ENCODE measurements around the gene SCN4B.

DNA sequence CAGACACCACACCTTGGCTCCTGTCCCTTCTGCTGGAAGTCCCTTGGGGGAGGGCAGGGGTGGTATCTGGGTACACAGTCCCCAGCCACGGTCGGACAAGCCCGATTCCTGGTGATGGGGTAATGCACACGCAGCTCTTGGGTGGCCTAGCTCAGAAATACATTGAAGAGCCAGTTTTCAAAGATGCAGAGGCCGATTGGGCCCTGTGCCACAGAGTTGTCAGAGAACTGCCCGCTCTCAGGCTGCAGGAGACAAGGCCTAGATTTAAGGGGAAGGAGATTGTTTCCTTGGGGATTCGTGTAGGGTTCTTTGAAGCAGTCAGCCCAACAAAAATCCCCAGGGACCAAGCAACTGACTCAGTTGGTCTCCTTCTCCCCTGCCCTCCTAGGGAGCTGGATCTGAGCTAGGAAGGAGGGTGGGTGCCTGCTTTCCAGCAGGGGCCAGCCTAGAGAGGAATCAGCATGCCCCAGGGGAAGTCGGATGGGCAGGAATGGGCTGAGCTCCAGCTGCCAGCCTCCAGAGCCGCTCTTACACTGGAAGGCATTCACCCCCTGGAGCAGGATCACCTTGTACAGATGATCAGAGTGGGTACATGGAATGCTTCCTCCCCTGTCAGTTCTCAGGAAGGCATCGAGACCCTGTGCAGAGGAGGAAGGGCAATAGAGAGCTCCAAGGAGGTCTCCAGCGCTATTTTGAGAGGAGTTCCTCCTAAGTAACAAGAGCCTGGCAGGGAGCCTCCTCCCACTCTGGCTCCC lies 3.3 kb upstream of the SCN4B start:
- TF ChIP-seq CTCF (IDR thresholded peaks at IDR 0.05; ENCODE audit: borderline replicate concordance, extremely low read depth, low read length, poor library complexity, severe bottlenecking) (no peak), EZH2 (IDR thresholded peaks at IDR 0.05; ENCODE audit: borderline replicate concordance, low read depth, low read length, severe bottlenecking) (no peak)

Measured in DND-41 (cell line).